HL-60 (cell line): ENCODE data around the gene VAMP8.

ENCODE experiments used
- DNase-seq, 2 experiments: peaks; one replicate each; pipeline ENCODE4 v3.0.0-alpha.2; 2010 to 2020; ENCODE audit warnings: low read depth in 1 of 2, low spot score in 1 of 2
- H3K27ac ChIP-seq: fragments of 250-450 bp; sonication (Bioruptor Pico); replicated peaks from 2 replicates; pipeline ENCODE4 v1.5.1; 2020; ENCODE audit warnings: mild to moderate bottlenecking, moderate library complexity
- H3K27me3 ChIP-seq: fragments of 250-450 bp; sonication (Bioruptor Pico); 2 replicates; pipeline ENCODE4 v1.5.1; 2021; ENCODE audit warnings: mild to moderate bottlenecking, moderate library complexity; ENCODE audit not compliant: insufficient read depth, poor library complexity, severe bottlenecking
- H3K4me3 ChIP-seq: replicated peaks from 2 replicates; pipeline ENCODE4 v1.5.1; 2011; ENCODE audit warnings: mild to moderate bottlenecking, control low read depth, low read length; ENCODE audit not compliant: insufficient read depth
- GABPA ChIP-seq: IDR thresholded peaks from 2 replicates; pipeline ENCODE4 v1.6.1; 2012; ENCODE audit warnings: low read depth
- POLR2AphosphoS5 ChIP-seq: IDR thresholded peaks from 2 replicates; pipeline ENCODE4 v1.6.1; 2012; ENCODE audit warnings: low read depth
- SPI1 ChIP-seq: IDR thresholded peaks from 2 replicates; pipeline ENCODE4 v1.6.1; 2012; ENCODE audit warnings: low read depth, mild to moderate bottlenecking, borderline replicate concordance
- TF ChIP-seq, protein P1 (sequence below): IDR thresholded peaks from one replicate; pipeline ENCODE4 v1.5.1; 2011; ENCODE audit warnings: low read length, control low read depth, inconsistent platforms; ENCODE audit not compliant: insufficient read depth
- TF ChIP-seq, protein P2 (sequence below): IDR thresholded peaks from 2 replicates; pipeline ENCODE4 v1.6.1; 2012; ENCODE audit warnings: low read depth; ENCODE audit not compliant: insufficient replicate concordance

The VAMP8 gene

DNA sequence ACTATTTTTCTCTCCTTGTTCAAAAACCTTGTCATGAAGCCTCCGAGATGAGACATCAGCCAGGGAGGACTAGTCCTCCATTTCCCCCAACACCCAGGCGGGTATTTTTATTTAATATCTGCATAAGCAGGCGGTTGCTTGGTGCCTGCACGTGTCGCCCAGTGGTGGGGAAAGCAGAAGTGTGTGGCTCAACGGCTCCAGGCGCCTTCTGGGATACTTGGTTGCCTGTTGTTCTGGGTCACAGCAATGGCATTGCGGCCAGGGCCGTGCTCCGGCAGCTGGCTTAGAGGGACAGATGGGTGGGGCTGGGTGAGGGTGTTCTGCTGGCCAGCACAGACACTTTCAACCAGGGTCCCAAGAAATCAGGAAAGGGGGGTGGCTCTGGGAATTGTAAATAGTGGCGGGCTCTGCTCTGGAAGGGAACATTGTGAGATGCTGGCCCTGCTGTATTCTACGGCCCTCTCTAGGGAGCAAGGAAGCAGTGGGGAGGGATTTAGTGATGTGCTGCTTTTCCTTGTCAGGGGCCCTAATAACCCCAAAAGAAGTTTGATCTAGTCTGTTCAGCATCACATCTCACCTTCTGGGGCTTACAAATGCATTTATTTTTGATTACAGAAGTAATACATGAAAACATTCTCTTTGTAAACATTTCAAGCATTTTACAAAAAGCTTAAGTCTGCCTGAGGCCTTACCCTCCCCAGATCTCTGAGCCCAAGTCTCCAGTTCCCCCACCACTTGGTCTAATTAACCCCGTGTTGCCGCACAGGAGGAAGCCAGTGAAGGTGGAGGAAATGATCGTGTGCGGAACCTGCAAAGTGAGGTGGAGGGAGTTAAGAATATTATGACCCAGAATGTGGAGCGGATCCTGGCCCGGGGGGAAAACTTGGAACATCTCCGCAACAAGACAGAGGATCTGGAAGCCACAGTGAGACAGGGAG is 1.1 kb downstream of the VAMP8 start:
- peak overlapping the region; percentile 70 for H3K4me3 ChIP-seq
- DNase-seq: peak; percentile 86 to 95
- H3K27ac ChIP-seq: peak overlapping the region; percentile 99
- H3K27me3 ChIP-seq: no peaks in the 10 kb centered on the region
- TF ChIP-seq POLR2AphosphoS5 (peak; percentile 78; the same call in 1 of the 2 replicates), SPI1 (peak; percentile 98)
- TF ChIP-seq, protein P1, sequence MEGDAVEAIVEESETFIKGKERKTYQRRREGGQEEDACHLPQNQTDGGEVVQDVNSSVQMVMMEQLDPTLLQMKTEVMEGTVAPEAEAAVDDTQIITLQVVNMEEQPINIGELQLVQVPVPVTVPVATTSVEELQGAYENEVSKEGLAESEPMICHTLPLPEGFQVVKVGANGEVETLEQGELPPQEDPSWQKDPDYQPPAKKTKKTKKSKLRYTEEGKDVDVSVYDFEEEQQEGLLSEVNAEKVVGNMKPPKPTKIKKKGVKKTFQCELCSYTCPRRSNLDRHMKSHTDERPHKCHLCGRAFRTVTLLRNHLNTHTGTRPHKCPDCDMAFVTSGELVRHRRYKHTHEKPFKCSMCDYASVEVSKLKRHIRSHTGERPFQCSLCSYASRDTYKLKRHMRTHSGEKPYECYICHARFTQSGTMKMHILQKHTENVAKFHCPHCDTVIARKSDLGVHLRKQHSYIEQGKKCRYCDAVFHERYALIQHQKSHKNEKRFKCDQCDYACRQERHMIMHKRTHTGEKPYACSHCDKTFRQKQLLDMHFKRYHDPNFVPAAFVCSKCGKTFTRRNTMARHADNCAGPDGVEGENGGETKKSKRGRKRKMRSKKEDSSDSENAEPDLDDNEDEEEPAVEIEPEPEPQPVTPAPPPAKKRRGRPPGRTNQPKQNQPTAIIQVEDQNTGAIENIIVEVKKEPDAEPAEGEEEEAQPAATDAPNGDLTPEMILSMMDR: no peak
- TF ChIP-seq, protein P2, sequence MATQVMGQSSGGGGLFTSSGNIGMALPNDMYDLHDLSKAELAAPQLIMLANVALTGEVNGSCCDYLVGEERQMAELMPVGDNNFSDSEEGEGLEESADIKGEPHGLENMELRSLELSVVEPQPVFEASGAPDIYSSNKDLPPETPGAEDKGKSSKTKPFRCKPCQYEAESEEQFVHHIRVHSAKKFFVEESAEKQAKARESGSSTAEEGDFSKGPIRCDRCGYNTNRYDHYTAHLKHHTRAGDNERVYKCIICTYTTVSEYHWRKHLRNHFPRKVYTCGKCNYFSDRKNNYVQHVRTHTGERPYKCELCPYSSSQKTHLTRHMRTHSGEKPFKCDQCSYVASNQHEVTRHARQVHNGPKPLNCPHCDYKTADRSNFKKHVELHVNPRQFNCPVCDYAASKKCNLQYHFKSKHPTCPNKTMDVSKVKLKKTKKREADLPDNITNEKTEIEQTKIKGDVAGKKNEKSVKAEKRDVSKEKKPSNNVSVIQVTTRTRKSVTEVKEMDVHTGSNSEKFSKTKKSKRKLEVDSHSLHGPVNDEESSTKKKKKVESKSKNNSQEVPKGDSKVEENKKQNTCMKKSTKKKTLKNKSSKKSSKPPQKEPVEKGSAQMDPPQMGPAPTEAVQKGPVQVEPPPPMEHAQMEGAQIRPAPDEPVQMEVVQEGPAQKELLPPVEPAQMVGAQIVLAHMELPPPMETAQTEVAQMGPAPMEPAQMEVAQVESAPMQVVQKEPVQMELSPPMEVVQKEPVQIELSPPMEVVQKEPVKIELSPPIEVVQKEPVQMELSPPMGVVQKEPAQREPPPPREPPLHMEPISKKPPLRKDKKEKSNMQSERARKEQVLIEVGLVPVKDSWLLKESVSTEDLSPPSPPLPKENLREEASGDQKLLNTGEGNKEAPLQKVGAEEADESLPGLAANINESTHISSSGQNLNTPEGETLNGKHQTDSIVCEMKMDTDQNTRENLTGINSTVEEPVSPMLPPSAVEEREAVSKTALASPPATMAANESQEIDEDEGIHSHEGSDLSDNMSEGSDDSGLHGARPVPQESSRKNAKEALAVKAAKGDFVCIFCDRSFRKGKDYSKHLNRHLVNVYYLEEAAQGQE: peak; percentile 24

DNA sequence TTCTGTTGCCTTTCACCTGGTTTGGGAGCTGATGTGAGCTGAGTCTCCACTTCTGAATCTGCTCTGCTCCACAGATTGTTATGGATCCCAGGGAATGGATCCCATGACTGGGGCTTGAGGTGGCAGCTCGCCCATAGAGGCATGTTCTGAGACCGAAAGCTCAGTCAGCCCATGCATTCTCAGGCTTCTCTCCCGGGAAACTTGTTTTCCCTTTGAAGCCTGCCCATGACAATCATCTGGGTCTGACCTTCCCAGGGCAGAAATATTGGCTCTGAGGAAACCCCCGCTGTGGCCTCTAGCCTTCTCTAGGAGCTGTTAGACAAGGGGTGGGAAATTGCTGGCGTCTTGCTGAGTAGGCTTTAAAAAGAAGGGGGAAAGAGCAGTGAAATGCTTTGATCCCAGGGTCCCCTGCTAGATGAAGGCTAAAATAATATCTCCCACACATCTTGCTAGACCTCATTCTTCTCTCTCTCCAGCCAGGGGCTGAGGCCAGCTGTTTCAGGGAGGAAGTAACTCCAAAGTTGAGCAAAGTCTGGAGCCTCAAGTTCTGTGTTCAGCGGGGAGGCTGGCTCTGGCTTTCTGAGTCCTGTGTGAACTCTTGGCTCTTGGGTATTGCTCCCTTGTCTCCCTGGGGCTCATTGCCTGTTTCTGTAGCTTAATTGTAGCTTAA is 2.0 kb downstream of the VAMP8 start:
- Histone ChIP-seq H3K27ac (peak overlapping the region; percentile 99), H3K27me3 (no peaks in the 10 kb centered on the region), H3K4me3 (peak overlapping the region; percentile 70)
- no peak for TF ChIP-seq GABPA
- TF ChIP-seq SPI1: peak; percentile 93
- TF ChIP-seq POLR2AphosphoS5: peak; percentile 65; the same call in 1 of the 2 replicates
- TF ChIP-seq, protein P2: no peak
- DNase-seq: peak in 1 of 2 experiments; percentile 90

DNA sequence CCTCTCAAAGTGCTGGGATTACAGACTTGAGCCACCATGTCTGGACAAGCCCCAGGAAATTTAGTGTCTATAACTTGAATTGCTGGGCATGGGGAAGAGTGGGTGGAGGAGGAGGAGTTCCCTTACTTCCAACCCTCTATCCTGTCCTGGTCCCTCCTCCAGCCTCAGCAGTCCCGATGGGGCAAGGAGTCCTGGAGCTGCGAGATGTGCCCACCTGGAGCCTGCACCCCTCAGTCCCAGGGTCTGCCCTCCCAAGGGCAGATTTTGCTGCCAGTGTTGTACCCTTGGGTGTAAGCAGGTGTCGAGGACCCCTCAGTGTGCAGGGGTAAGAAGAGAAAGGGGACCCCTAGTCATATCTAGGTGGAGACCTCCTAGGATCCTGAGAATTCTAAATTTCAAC is 2.8 kb downstream of the VAMP8 start:
- DNase-seq: no peak
- Histone ChIP-seq H3K27ac (peak overlapping the region; percentile 99), H3K4me3 (peak overlapping the region; percentile 70; the same call in 1 of the 2 replicates), H3K27me3 (no peaks in the 10 kb centered on the region)
- no peak for TF ChIP-seq SPI1
- TF ChIP-seq, protein P2: no peak
- TF ChIP-seq, protein P1: no peak
- TF ChIP-seq POLR2AphosphoS5: no peak
- no peak for TF ChIP-seq GABPA
